B cell (primary cell): ENCODE data around the gene SMCO1. TPM values are rescaled to one million over a fixed set of nuclear protein-coding genes. Genes with fewer than 3 reads are reported as not detected.

Experiments
- ATAC-seq: fragments of 200-7000 bp; cut with Tn5 transposase; one replicate; pipeline ENCODE4 v1.10.0; 2021; ENCODE audit warnings: low read depth, mild to moderate bottlenecking, moderate number of reproducible peaks, moderate library complexity
- CTCF ChIA-PET: fragments of 350-600 bp; sonication (Branson Sonifier 250); formaldehyde crosslinking; loops from one replicate; lab custom pipeline; 2021; ENCODE audit warnings: antibody characterized with exemption, inconsistent platforms; lab: Charles Lee
- POLR2A ChIA-PET: fragments of 350-600 bp; sonication (Branson Sonifier 250); formaldehyde crosslinking; loops from one replicate; lab custom pipeline; 2021; ENCODE audit warnings: antibody characterized with exemption; lab: Charles Lee
- DNase-seq: peaks from one replicate; pipeline ENCODE4 v3.0.0; 2013
- H2AFZ ChIP-seq: 2 replicates; pipeline ENCODE4 v1.6.1; 2012; ENCODE audit warnings: mild to moderate bottlenecking, low read depth, low read length; ENCODE audit not compliant: insufficient read depth, poor library complexity, severe bottlenecking
- H3K27ac ChIP-seq, 2 donors: 1 replicate in 1 of 2; 2 replicates in 1 of 2; pipeline ENCODE4 v1.5.1; 2012 to 2013; ENCODE audit warnings: low read length in 2 of 2, mild to moderate bottlenecking in 2 of 2, moderate library complexity in 1 of 2
- H3K27me3 ChIP-seq, 4 experiments: fragments of 200-600 bp in 1 of 4; sonication (generic) in 1 of 4; replicated peaks in 1 of 4; 1 replicate in 2 of 4; 2 replicates in 2 of 4; pipeline versions ENCODE4 v1.6.1 to v1.7.0; 2013 to 2016; ENCODE audit warnings: low read length in 3 of 4, mild to moderate bottlenecking in 2 of 4, mixed read lengths in 1 of 4, moderate library complexity in 1 of 4; ENCODE audit not compliant: insufficient read depth in 4 of 4, control insufficient read depth in 3 of 4; ENCODE audit errors: control extremely low read depth in 1 of 4
- H3K36me3 ChIP-seq, 2 experiments: replicated peaks in 1 of 2; 1 replicate in 1 of 2; 2 replicates in 1 of 2; pipeline versions ENCODE4 v1.6.1 to v1.7.1; 2013; ENCODE audit warnings: low read length in 1 of 2; ENCODE audit not compliant: insufficient read depth in 2 of 2, control insufficient read depth in 1 of 2; ENCODE audit errors: control extremely low read depth in 1 of 2, extremely low read depth in 1 of 2
- H3K4me1 ChIP-seq, 2 donors: fragments of 200-600 bp in 1 of 2; sonication (generic) in 1 of 2; 1 replicate in 1 of 2; 2 replicates in 1 of 2; pipeline versions ENCODE4 v1.5.1 to v1.6.1; 2013 to 2017; ENCODE audit warnings: low read length in 2 of 2; ENCODE audit not compliant: control insufficient read depth in 2 of 2, insufficient read depth in 2 of 2
- H3K4me2 ChIP-seq: replicated peaks from 2 replicates; pipeline ENCODE3; 2012; ENCODE audit warnings: mild to moderate bottlenecking, low read depth, low read length; ENCODE audit not compliant: poor library complexity, severe bottlenecking
- H3K4me3 ChIP-seq, 5 experiments: fragments of 200-600 bp in 1 of 5; sonication (generic) in 1 of 5; 1 replicate in 3 of 5; 2 replicates in 2 of 5; pipeline versions ENCODE4 v1.5.1 to v1.7.0; 2011 to 2016; ENCODE audit warnings: low read length in 4 of 5, mild to moderate bottlenecking in 4 of 5, low read depth in 2 of 5, control low read depth in 1 of 5, moderate library complexity in 1 of 5; ENCODE audit not compliant: insufficient read depth in 1 of 5; ENCODE audit errors: control extremely low read depth in 1 of 5, extremely low read depth in 1 of 5
- H3K79me2 ChIP-seq: fragments of 200-600 bp; sonication (generic); one replicate; pipeline ENCODE4 v1.6.0; 2016; ENCODE audit warnings: low read length; ENCODE audit not compliant: control insufficient read depth, insufficient read depth
- H3K9ac ChIP-seq: fragments of 200-600 bp; sonication (generic); 2 replicates; pipeline ENCODE4 v1.6.1; 2017; ENCODE audit warnings: mild to moderate bottlenecking, low read length, moderate library complexity
- H3K9me3 ChIP-seq, 3 donors: one replicate each; pipeline versions ENCODE4 v1.6.1 to v1.7.1; 2013; ENCODE audit warnings: low read length in 2 of 3; ENCODE audit not compliant: control insufficient read depth in 2 of 3, insufficient read depth in 1 of 3; ENCODE audit errors: control extremely low read depth in 1 of 3
- H4K20me1 ChIP-seq: 2 replicates; pipeline ENCODE4 v1.6.0; 2012; ENCODE audit warnings: mild to moderate bottlenecking, low read length; ENCODE audit not compliant: insufficient read depth, control insufficient read depth, poor library complexity, severe bottlenecking
- H3K27ac Mint-ChIP-seq: one replicate; pipeline ENCODE4 v1.8.0; 2021; ENCODE audit warnings: mixed read lengths
- H3K27me3 Mint-ChIP-seq: one replicate; pipeline ENCODE4 v1.8.0; 2021; ENCODE audit warnings: mixed read lengths
- H3K4me1 Mint-ChIP-seq: one replicate; pipeline ENCODE4 v1.8.0; 2021; ENCODE audit warnings: mixed read lengths
- H3K4me3 Mint-ChIP-seq: one replicate; pipeline ENCODE4 v1.8.0; 2021; ENCODE audit warnings: mixed read lengths
- H3K9me3 Mint-ChIP-seq: one replicate; pipeline ENCODE4 v1.8.0; 2022; ENCODE audit warnings: mixed read lengths; ENCODE audit not compliant: insufficient read depth
- EZH2 ChIP-seq: IDR thresholded peaks from 2 replicates; pipeline ENCODE4 v1.6.1; 2012; ENCODE audit warnings: borderline replicate concordance, low read depth, mild to moderate bottlenecking, moderate library complexity, low read length; ENCODE audit not compliant: insufficient read depth, poor library complexity, severe bottlenecking
- WGBS: methylation state at CpG from one replicate; pipeline ENCODE4 v1.1.5; 2013; ENCODE audit warnings: missing lambda C conversion rate; ENCODE audit not compliant: insufficient coverage; 5-methylcytosine and 5-hydroxymethylcytosine counted together
- intact Hi-C: fragments of 100-400 bp; cut with micrococcal nuclease; formaldehyde crosslinking; loops from one replicate; pipeline ENCODE4 v1.10.0; 2022
- polyA plus RNA-seq: library from polyadenylated mRNA; depleted of rRNA; stranded (reverse); fragments of >200 nt; gene quantifications from 2 replicates; pipeline ENCODE4 v1.2.3, GENCODE V29; 2012
- total RNA-seq, 2 donors: library from RNA; stranded (reverse); fragments of 120-200 nt in 1 of 2; gene quantifications; 1 replicate in 1 of 2; 2 replicates in 1 of 2; pipeline versions ENCODE4 v1.2.3 to v1.2.4, GENCODE V29; 2013 to 2022
- TF ChIP-seq, protein P1 (sequence below): fragments of 200-600 bp; IDR thresholded peaks from one replicate; pipeline ENCODE4 v1.8.0; 2022; ENCODE audit warnings: antibody characterized with exemption, mild to moderate bottlenecking

The SMCO1 gene
- total and polyA plus RNA-seq, 2 donors (not counting 1 experiment from before 2014, with no cell fraction given), result not detected

DNA sequence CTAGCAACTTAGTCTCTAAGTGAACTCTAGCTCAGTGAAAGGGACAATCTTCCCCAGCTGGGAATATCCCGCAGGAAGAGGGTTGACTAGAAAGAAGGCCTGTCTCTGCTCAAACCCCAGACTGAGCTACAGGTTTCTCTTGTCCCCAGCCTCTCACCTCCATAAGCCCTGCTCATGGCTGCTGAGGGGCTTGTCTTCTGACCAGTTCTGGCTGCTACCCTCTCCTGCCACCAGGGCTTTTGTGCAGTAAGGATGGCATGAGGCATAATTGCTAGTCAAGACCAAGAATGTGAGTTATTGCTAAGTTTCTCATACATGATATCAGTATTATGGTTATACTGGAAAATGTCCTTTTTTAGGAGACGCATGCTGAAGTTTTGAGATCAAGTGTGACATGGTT, 31.9 kb upstream of the SMCO1 start:
- Histone ChIP-seq H3K9me3 (peaks cover 2 to 15% (median 14%) of the 10 kb centered on the region in 3 donors), H3K27ac (no peak overlapping the region), H2AFZ (no peak overlapping the region), H3K4me3 (no peak overlapping the region), H4K20me1 (no peaks in the 10 kb centered on the region), H3K36me3 (no peaks in the 10 kb centered on the region), H3K4me2 (no peak overlapping the region), H3K27me3 (no peaks in the 10 kb centered on the region), H3K4me1 (no peaks in the 10 kb centered on the region), H3K79me2 (no peaks in the 10 kb centered on the region), H3K9ac (no peak overlapping the region)
- Mint-ChIP-seq H3K4me3 (no peak overlapping the region), H3K27me3 (no peaks in the 10 kb centered on the region), H3K4me1 (no peaks in the 10 kb centered on the region), H3K27ac (no peak overlapping the region), H3K9me3 (no peaks in the 10 kb centered on the region)
- intact Hi-C loops, result no loop called here
- WGBS, result 89% methylated on average over 1 of the region's 2 CpGs
- ATAC-seq (no peak), DNase-seq (no peak)
- CTCF ChIA-PET, result no interaction called here
- POLR2A ChIA-PET, result no interaction called here
- TF ChIP-seq, protein P1, sequence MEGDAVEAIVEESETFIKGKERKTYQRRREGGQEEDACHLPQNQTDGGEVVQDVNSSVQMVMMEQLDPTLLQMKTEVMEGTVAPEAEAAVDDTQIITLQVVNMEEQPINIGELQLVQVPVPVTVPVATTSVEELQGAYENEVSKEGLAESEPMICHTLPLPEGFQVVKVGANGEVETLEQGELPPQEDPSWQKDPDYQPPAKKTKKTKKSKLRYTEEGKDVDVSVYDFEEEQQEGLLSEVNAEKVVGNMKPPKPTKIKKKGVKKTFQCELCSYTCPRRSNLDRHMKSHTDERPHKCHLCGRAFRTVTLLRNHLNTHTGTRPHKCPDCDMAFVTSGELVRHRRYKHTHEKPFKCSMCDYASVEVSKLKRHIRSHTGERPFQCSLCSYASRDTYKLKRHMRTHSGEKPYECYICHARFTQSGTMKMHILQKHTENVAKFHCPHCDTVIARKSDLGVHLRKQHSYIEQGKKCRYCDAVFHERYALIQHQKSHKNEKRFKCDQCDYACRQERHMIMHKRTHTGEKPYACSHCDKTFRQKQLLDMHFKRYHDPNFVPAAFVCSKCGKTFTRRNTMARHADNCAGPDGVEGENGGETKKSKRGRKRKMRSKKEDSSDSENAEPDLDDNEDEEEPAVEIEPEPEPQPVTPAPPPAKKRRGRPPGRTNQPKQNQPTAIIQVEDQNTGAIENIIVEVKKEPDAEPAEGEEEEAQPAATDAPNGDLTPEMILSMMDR, result no peak
- TF ChIP-seq EZH2, result no peak

DNA sequence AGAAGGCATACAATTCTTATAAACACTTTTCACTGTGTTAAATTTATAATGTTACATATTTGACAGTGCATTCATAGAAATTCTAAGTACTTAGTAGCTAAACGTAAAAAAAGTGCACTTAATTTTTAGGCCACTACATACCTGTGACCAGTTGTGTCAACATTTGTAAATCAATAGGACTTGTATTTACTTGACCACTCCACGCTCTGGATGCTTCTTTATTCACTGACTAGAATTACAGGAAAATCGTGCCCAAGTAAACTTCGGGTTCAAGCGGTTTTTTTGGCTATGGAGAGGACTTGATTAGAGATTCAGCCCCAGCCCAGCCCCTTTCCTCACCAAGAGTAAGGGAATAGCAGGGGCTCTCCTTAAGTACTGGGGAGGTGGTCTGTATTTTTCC, 31.4 kb upstream of the SMCO1 start:
- WGBS, result 100% methylated on average over 4 of the region's 5 CpGs
- Mint-ChIP-seq H3K27me3 (no peaks in the 10 kb centered on the region), H3K4me1 (no peaks in the 10 kb centered on the region), H3K9me3 (no peaks in the 10 kb centered on the region), H3K27ac (no peak overlapping the region), H3K4me3 (no peak overlapping the region)
- ChIA-PET POLR2A (interaction anchor here (0.6 kb wide), 1 partner anchor 287 kb away, joined by 6 read pairs; no protein-coding TSS in a partner anchor), CTCF (no interaction called here)
- H2AFZ ChIP-seq, result no peak overlapping the region
- no peaks in the 10 kb centered on the region for H3K36me3 ChIP-seq
- no peaks in the 10 kb centered on the region for H3K79me2 ChIP-seq
- DNase-seq (no peak), ATAC-seq (no peak)
- TF ChIP-seq, protein P1, result no peak
- TF ChIP-seq EZH2, result no peak
- H3K27ac ChIP-seq, result no peak overlapping the region
- H3K4me2 ChIP-seq, result no peak overlapping the region
- intact Hi-C loops, result no loop called here
- no peaks in the 10 kb centered on the region for H3K4me1 ChIP-seq
- no peaks in the 10 kb centered on the region for H3K27me3 ChIP-seq
- H4K20me1 ChIP-seq, result no peaks in the 10 kb centered on the region
- no peak overlapping the region for H3K4me3 ChIP-seq
- peaks cover 2 to 15% (median 14%) of the 10 kb centered on the region in 3 donors for H3K9me3 ChIP-seq
- no peak overlapping the region for H3K9ac ChIP-seq
